K562 (cell line): Measurements from ENCODE around the gene FCRL6. TPM values are rescaled to one million over a fixed set of nuclear protein-coding genes. Genes with fewer than 3 reads are reported as not detected.

Experiments used
- ATAC-seq: fragments of 200-7000 bp; cut with Tn5 transposase; 3 replicates; pipeline ENCODE4 v1.9.1; 2020; ENCODE audit warnings: moderate library complexity
- BruUV-seq: library from RNA; stranded (reverse); fragments of 400-500 nt; replicated peaks from 2 replicates; lab custom pipeline; 2021; lab: Mats Ljungman, UMichigan
- CTCF ChIA-PET: fragments of 300-600 bp; formaldehyde crosslinking; extraction: SDS; loops from one replicate; lab custom pipeline; 2021; ENCODE audit warnings: low intra/inter-chr PET ratio; lab: Yijun Ruan, JAX
- POLR2A ChIA-PET: fragments of 300-600, 350-650 bp; sonication (Branson Sonifier 250); formaldehyde crosslinking; extraction: SDS; loops from one replicate; lab custom pipeline; 2021; ENCODE audit warnings: antibody characterized with exemption, inconsistent platforms; lab: Yijun Ruan, JAX
- DNase-seq, 4 experiments: peaks; one replicate each; pipeline versions ENCODE4 v3.0.0 to v3.0.0-alpha.2; 2011 to 2018; ENCODE audit warnings: low spot score in 3 of 4, mixed read lengths in 3 of 4; ENCODE audit errors: extremely low read depth in 1 of 4
- FAIRE-seq: peaks from 2 replicates; lab custom pipeline; 2011; peaks lifted over from hg19 to GRCh38; lab: Jason Lieb, UNC
- H2AFZ ChIP-seq: 2 replicates; pipeline ENCODE4 v1.6.0; 2011; ENCODE audit warnings: low read depth, low read length, control low read depth, inconsistent platforms
- H3K27ac ChIP-seq: fragments of 200-600 bp; 3 replicates; pipeline ENCODE4 v1.8.0; 2011; ENCODE audit warnings: low read depth, mild to moderate bottlenecking, control low read depth, inconsistent platforms, low read length, moderate library complexity, mixed read lengths; ENCODE audit errors: extremely low read depth
- H3K27me3 ChIP-seq, 2 experiments: fragments of 300-600 bp in 1 of 2; 2 replicates in 1 of 2; 3 replicates in 1 of 2; pipeline versions ENCODE4 v1.6.0 to v1.8.0; 2011; ENCODE audit warnings: inconsistent platforms in 2 of 2, low read length in 2 of 2, mild to moderate bottlenecking in 1 of 2, mixed read lengths in 1 of 2, moderate library complexity in 1 of 2; ENCODE audit not compliant: control insufficient read depth in 2 of 2, insufficient read depth in 2 of 2
- H3K36me3 ChIP-seq: fragments of 300-600 bp; 3 replicates; pipeline ENCODE4 v1.8.0; 2011; ENCODE audit warnings: mild to moderate bottlenecking, low read length, inconsistent platforms; ENCODE audit not compliant: control insufficient read depth, insufficient read depth
- H3K4me1 ChIP-seq, 2 experiments: fragments of 200-600 bp in 1 of 2; replicated peaks in 1 of 2; 2 replicates in 1 of 2; 3 replicates in 1 of 2; pipeline versions ENCODE4 v1.5.1 to v1.8.0; 2011; ENCODE audit warnings: inconsistent platforms in 2 of 2, low read length in 2 of 2, mild to moderate bottlenecking in 1 of 2, mixed read lengths in 1 of 2, moderate library complexity in 1 of 2; ENCODE audit not compliant: control insufficient read depth in 2 of 2, insufficient read depth in 2 of 2
- H3K4me2 ChIP-seq: 2 replicates; pipeline ENCODE4 v1.6.1; 2011; ENCODE audit warnings: low read length, control low read depth, inconsistent platforms, mixed read lengths; ENCODE audit not compliant: insufficient read depth
- H3K4me3 ChIP-seq: fragments of 200-600 bp; sonication (generic), shearing (Covaris generic); 2 replicates; pipeline ENCODE4 v1.5.1; 2016; ENCODE audit warnings: control low read depth, inconsistent platforms
- H3K79me2 ChIP-seq: fragments of 200-600 bp; 3 replicates; pipeline ENCODE4 v1.8.0; 2011; ENCODE audit warnings: low read length, inconsistent platforms; ENCODE audit not compliant: control insufficient read depth, insufficient read depth
- H3K9ac ChIP-seq, 2 experiments: 2 replicates each; pipeline versions ENCODE4 v1.6.0 to v1.6.1; 2011; ENCODE audit warnings: low read depth in 2 of 2, low read length in 2 of 2, control low read depth in 1 of 2, inconsistent platforms in 1 of 2, mild to moderate bottlenecking in 1 of 2, mixed read lengths in 1 of 2; ENCODE audit not compliant: insufficient read depth in 1 of 2
- H3K9me1 ChIP-seq: one replicate; pipeline ENCODE4 v1.6.0; 2011; ENCODE audit warnings: inconsistent platforms, mild to moderate bottlenecking, low read length, moderate library complexity; ENCODE audit not compliant: control insufficient read depth, insufficient read depth
- H3K9me3 ChIP-seq: replicated peaks from 2 replicates; pipeline ENCODE4 v1.5.1; 2011; ENCODE audit warnings: low read depth, low read length, inconsistent platforms; ENCODE audit not compliant: control insufficient read depth, insufficient read depth
- H4K20me1 ChIP-seq: replicated peaks from 2 replicates; pipeline ENCODE4 v1.6.1; 2011; ENCODE audit warnings: low read length, inconsistent platforms, mixed read lengths; ENCODE audit not compliant: control insufficient read depth, insufficient read depth
- ASH1L ChIP-seq: fragments of 450-650 bp; IDR thresholded peaks from 2 replicates; pipeline ENCODE4 v1.6.1; 2018; ENCODE audit warnings: borderline replicate concordance, mild to moderate bottlenecking, low read depth; ENCODE audit not compliant: partially characterized antibody
- CSDE1 ChIP-seq, 2 experiments: fragments of 450-650 bp; IDR thresholded peaks; 2 replicates each; pipeline ENCODE4 v1.6.1; 2016; ENCODE audit warnings: mild to moderate bottlenecking in 1 of 2
- HSF4 ChIP-seq: fragments of 250-450 bp; sonication (Bioruptor Pico); IDR thresholded peaks from 2 replicates; pipeline ENCODE4 v2.1.2; 2022; ENCODE audit warnings: mild to moderate bottlenecking, moderate library complexity, borderline replicate concordance
- POLR2H ChIP-seq: IDR thresholded peaks from 2 replicates; pipeline ENCODE4 v1.6.1; 2016; ENCODE audit warnings: missing genetic modification characterization, low read depth, mild to moderate bottlenecking, control low read depth, missing compliant biosample characterization, moderate library complexity
- ZBTB17 ChIP-seq: fragments of 450-650 bp; formaldehyde crosslinking; IDR thresholded peaks from 2 replicates; pipeline ENCODE4 v1.4.0; 2020; ENCODE audit warnings: mild to moderate bottlenecking
- ZEB2 ChIP-seq: fragments of 450-650 bp; IDR thresholded peaks from 2 replicates; pipeline ENCODE4 v1.6.1; 2016
- ZNF12 ChIP-seq: sonication (generic); formaldehyde crosslinking; IDR thresholded peaks from 2 replicates; pipeline ENCODE4 v1.4.0; 2020; ENCODE audit warnings: mild to moderate bottlenecking, missing genetic modification reagents
- ZNF668 ChIP-seq: fragments of 250-450 bp; sonication (Bioruptor Pico); IDR thresholded peaks from 2 replicates; pipeline ENCODE4 v1.8.0; 2022; ENCODE audit warnings: mild to moderate bottlenecking, inconsistent platforms
- WGBS: fragments of 100-300 bp; shearing (Covaris generic); methylation state at CpG from one replicate; pipeline ENCODE4 v1.1.6; 2016; ENCODE audit warnings: low coverage, mixed read lengths; ENCODE audit not compliant: insufficient coverage; ENCODE audit errors: missing lambda C conversion rate; 5-methylcytosine and 5-hydroxymethylcytosine counted together
- in situ Hi-C: fragments of 300-500 bp; cut with MboI; formaldehyde crosslinking; loops from 4 replicates; pipeline ENCODE4 v1.15.0; 2018; ENCODE audit warnings: inconsistent platforms, mixed read lengths
- intact Hi-C: fragments of 100-400 bp; cut with micrococcal nuclease; formaldehyde crosslinking; loops from 2 replicates; pipeline ENCODE4 v1.14.2; 2022
- polyA plus RNA-seq, 8 experiments: library from polyadenylated mRNA; depleted of rRNA in 4 of 8; stranded (reverse) in 5 of 8; unstranded in 3 of 8; fragments of >200 nt; fragmentation: Nextera tagmentation in 2 of 8; fragmentation: Illumina TruSeq in 1 of 8; extraction: Ambion mirVana in 2 of 8; extraction: Trizol in 1 of 8; gene quantifications; 2 replicates each; pipeline versions ENCODE4 v1.2.1 to v1.2.3, GENCODE V29; 2011 to 2014; ENCODE audit warnings: inconsistent platforms in 1 of 8, missing spikeins in 1 of 8
- total RNA-seq, 7 experiments: library from RNA; depleted of rRNA in 6 of 7; stranded (reverse); fragments of >200 nt in 6 of 7; fragmentation: Illumina TruSeq in 2 of 7; extraction: Trizol in 2 of 7; gene quantifications; 2 replicates each; pipeline versions ENCODE4 v1.2.1 to v1.2.3, GENCODE V29; 2011 to 2021; ENCODE audit warnings: low replicate concordance in 1 of 7
- TF ChIP-seq, protein P1 (sequence below), 2 experiments: fragments of 450-650 bp in 1 of 2; IDR thresholded peaks; 2 replicates each; pipeline ENCODE4 v1.6.1; 2011 to 2017; ENCODE audit warnings: low read depth in 2 of 2, antibody characterized with exemption in 1 of 2, borderline replicate concordance in 1 of 2, low read length in 1 of 2, mild to moderate bottlenecking in 1 of 2, mixed read lengths in 1 of 2; ENCODE audit not compliant: control insufficient read depth in 1 of 2
- TF ChIP-seq, protein P2 (sequence below): fragments of 450-650 bp; formaldehyde crosslinking; IDR thresholded peaks from 2 replicates; pipeline ENCODE4 v1.4.0; 2020; ENCODE audit warnings: mild to moderate bottlenecking, moderate library complexity

The FCRL6 gene
- total and polyA plus RNA-seq, 9 of the 15 experiments (the other 6 are each of a cell fraction or from before 2014, with no cell fraction given) = not detected

DNA sequence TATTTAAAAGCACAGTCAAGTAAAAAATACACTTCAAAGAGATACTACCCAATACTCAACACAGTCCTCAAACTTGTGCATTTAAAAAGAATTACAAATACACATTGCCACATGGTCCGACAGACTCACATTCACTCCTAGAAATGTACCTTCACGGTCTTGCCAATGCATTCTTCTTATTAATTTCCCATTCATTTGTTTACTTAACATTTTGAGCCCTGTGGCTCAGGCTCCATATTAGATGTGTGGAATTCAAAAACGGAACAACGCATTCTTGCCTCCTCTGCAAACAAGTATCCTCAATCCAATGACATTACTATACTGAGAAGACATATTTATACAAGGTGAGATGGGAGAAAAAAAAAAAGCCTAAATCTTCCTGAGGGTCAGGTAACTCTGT lies 23.9 kb upstream of the FCRL6 start:
- Histone ChIP-seq H3K36me3 (no peaks in the 10 kb centered on the region), H3K27ac (no peak overlapping the region), H3K9me3 (no peaks in the 10 kb centered on the region), H2AFZ (no peak overlapping the region), H3K4me2 (no peak overlapping the region), H3K9me1 (no peaks in the 10 kb centered on the region), H4K20me1 (no peaks in the 10 kb centered on the region)
- FAIRE-seq = no peak
- POLR2A ChIA-PET = interaction anchor here (0.6 kb wide), 1 partner anchor 115 kb away, joined by 3 read pairs; no protein-coding TSS in a partner anchor
- no peak for DNase-seq
- in situ Hi-C loops = no loop called here
- CTCF ChIA-PET = no interaction called here
- WGBS = 0% methylated on average over 4 of the region's 4 CpGs
- TF ChIP-seq, protein P1, sequence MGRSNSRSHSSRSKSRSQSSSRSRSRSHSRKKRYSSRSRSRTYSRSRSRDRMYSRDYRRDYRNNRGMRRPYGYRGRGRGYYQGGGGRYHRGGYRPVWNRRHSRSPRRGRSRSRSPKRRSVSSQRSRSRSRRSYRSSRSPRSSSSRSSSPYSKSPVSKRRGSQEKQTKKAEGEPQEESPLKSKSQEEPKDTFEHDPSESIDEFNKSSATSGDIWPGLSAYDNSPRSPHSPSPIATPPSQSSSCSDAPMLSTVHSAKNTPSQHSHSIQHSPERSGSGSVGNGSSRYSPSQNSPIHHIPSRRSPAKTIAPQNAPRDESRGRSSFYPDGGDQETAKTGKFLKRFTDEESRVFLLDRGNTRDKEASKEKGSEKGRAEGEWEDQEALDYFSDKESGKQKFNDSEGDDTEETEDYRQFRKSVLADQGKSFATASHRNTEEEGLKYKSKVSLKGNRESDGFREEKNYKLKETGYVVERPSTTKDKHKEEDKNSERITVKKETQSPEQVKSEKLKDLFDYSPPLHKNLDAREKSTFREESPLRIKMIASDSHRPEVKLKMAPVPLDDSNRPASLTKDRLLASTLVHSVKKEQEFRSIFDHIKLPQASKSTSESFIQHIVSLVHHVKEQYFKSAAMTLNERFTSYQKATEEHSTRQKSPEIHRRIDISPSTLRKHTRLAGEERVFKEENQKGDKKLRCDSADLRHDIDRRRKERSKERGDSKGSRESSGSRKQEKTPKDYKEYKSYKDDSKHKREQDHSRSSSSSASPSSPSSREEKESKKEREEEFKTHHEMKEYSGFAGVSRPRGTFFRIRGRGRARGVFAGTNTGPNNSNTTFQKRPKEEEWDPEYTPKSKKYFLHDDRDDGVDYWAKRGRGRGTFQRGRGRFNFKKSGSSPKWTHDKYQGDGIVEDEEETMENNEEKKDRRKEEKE (IDR thresholded peaks at IDR 0.05; ENCODE audit: borderline replicate concordance in 1 of 2, control insufficient read depth in 1 of 2, low read depth in 2 of 2, low read length in 1 of 2) = no peak
- no peak for TF ChIP-seq POLR2H (tag)
- TF ChIP-seq ASH1L = no peak
- TF ChIP-seq ZNF668 = no peak
- no peak for TF ChIP-seq CSDE1 (IDR thresholded peaks at IDR 0.05)
- TF ChIP-seq ZBTB17 = no peak
- TF ChIP-seq ZEB2 = no peak
- TF ChIP-seq ZNF12 = no peak
- TF ChIP-seq, protein P2, sequence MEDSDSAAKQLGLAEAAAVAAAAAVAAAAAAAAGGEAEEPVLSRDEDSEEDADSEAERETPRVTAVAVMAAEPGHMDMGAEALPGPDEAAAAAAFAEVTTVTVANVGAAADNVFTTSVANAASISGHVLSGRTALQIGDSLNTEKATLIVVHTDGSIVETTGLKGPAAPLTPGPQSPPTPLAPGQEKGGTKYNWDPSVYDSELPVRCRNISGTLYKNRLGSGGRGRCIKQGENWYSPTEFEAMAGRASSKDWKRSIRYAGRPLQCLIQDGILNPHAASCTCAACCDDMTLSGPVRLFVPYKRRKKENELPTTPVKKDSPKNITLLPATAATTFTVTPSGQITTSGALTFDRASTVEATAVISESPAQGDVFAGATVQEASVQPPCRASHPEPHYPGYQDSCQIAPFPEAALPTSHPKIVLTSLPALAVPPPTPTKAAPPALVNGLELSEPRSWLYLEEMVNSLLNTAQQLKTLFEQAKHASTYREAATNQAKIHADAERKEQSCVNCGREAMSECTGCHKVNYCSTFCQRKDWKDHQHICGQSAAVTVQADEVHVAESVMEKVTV = no peak
- TF ChIP-seq HSF4 (CRISPR knock-in tag) = no peak
- TF ChIP-seq, all 486 proteins: peak for 0
- peaks cover 0 to 7% of the 10 kb centered on the region in 2 experiments; a peak in 3 of 5 replicates for H3K27me3 ChIP-seq
- BruUV-seq = no TSS peak
- peaks cover 0 to 17% of the 10 kb centered on the region in 2 experiments; a peak in 3 of 5 replicates for H3K4me1 ChIP-seq
- intact Hi-C loops = no loop called here
- no peak for ATAC-seq
- no peak overlapping the region for H3K9ac ChIP-seq
- H3K4me3 ChIP-seq = no peak overlapping the region
- no peaks in the 10 kb centered on the region; the same call in 2 of the 3 replicates for H3K79me2 ChIP-seq
